Right ventricle myocardium superior (tissue), 1 donor: ENCODE results near the gene PIEZO1. TPM values are rescaled to one million over a fixed set of nuclear protein-coding genes. Genes with fewer than 3 reads are reported as not detected.

ENCODE experiments used
- ATAC-seq: fragments of 200-7000 bp; cut with Tn5 transposase; one replicate; pipeline ENCODE4 v1.9.1; 2020; ENCODE audit warnings: mild to moderate bottlenecking; ENCODE audit not compliant: poor library complexity
- DNase-seq: peaks from one replicate; pipeline ENCODE4 v3.0.0-alpha.2; 2020
- intact Hi-C: fragments of 100-400 bp; cut with DNase I; formaldehyde crosslinking; loops from one replicate; pipeline ENCODE4 v1.11.2; 2022
- total RNA-seq: library from RNA; stranded (reverse); fragmentation: NEBNext Ultra II Directional; extraction: Animal tissue kit (Norgen Biotek cat#: 25700); gene quantifications from one replicate; pipeline ENCODE4 v1.2.1, GENCODE V29; 2021
- donor health status: DM: no; HTN: yes; CAD: no; lungs with severe emphysema.

The PIEZO1 gene
- total RNA-seq, 1 donor from 2014 or later: 15.9 TPM

- ATAC-seq: no peak
These were observed 65.1 kb downstream of the PIEZO1 start for GRCh38 chr16:88719933-88720296.

GRCh38 chr16:88719267-88719932, 65.6 kb downstream of the PIEZO1 start:
- intact Hi-C loops: no loop called here
- peak; percentile 76 for DNase-seq

More at GRCh38 chr16:88719933-88720296, 65.1 kb downstream of the PIEZO1 start:
- intact Hi-C loops: no loop called here
- no peak for DNase-seq

GRCh38 chr16:88718178-88718577, 66.8 kb downstream of the PIEZO1 start:
- intact Hi-C loops: no loop called here
- ATAC-seq (no peak), DNase-seq (no peak)

More at GRCh38 chr16:88719267-88719932, 65.6 kb downstream of the PIEZO1 start:
- ATAC-seq: peak; percentile 66

GRCh38 chr16:88716601-88717001, 68.4 kb downstream of the PIEZO1 start:
- intact Hi-C loops: no loop called here
- DNase-seq (no peak), ATAC-seq (no peak)

GRCh38 chr16:88716201-88716600, 68.8 kb downstream of the PIEZO1 start:
- intact Hi-C loops: no loop called here
- ATAC-seq (no peak), DNase-seq (no peak)

- intact Hi-C loops: no loop called here
- DNase-seq: no peak
- no peak for ATAC-seq
These were observed 69.5 kb downstream of the PIEZO1 start for GRCh38 chr16:88715312-88716190.

- ATAC-seq: no peak
These were observed 70.4 kb downstream of the PIEZO1 start for GRCh38 chr16:88714420-88715302.

GRCh38 chr16:88713568-88714419, 71.2 kb downstream of the PIEZO1 start:
- intact Hi-C loops: no loop called here
- DNase-seq: no peak
- no peak for ATAC-seq

More at GRCh38 chr16:88714420-88715302, 70.4 kb downstream of the PIEZO1 start:
- intact Hi-C loops: no loop called here
- DNase-seq: no peak

- intact Hi-C loops: no loop called here
- DNase-seq: no peak
- no peak for ATAC-seq
These were observed 72.0 kb downstream of the PIEZO1 start for GRCh38 chr16:88713054-88713453.

GRCh38 chr16:88712362-88712979, 72.5 kb downstream of the PIEZO1 start:
- no peak for DNase-seq
- intact Hi-C loops: no loop called here
- ATAC-seq: no peak

GRCh38 chr16:88711750-88712340, 73.2 kb downstream of the PIEZO1 start:
- ATAC-seq (no peak), DNase-seq (no peak)
- intact Hi-C loops: no loop called here

- ATAC-seq (no peak), DNase-seq (no peak)
- intact Hi-C loops: no loop called here
These were observed 74.5 kb downstream of the PIEZO1 start for GRCh38 chr16:88710556-88710955.

- intact Hi-C loops: no loop called here
- DNase-seq (no peak), ATAC-seq (no peak)
These were observed 77.8 kb downstream of the PIEZO1 start for GRCh38 chr16:88706965-88707826.

GRCh38 chr16:88706229-88706964, 78.6 kb downstream of the PIEZO1 start, which contains the start of the genes CTU2 and RNF166:
Gene CTU2, plus strand, starts transcription at chr16:88706503. Its CDS starts 28 bp downstream, at chr16:88706531.
Gene RNF166, minus strand, starts transcription at chr16:88706408. Its CDS starts 83 bp downstream, at chr16:88706325.
- intact Hi-C loops: no loop called here

GRCh38 chr16:88705801-88706228, 79.2 kb downstream of the PIEZO1 start:
- no peak for DNase-seq
- ATAC-seq: peak; percentile 13
- intact Hi-C loops: no loop called here

More at GRCh38 chr16:88706229-88706964, 78.6 kb downstream of the PIEZO1 start, which contains the start of the genes CTU2 and RNF166:
- peak; percentile 96 for DNase-seq
- ATAC-seq: peak; percentile 94
